HT1080 (cell line): ENCODE results near the gene TRIM31. TPM values are rescaled to one million over a fixed set of nuclear protein-coding genes. Genes with fewer than 3 reads are reported as not detected.

Experiments
- DNase-seq: peaks from one replicate; pipeline ENCODE4 v3.0.0-alpha.2; 2015; ENCODE audit warnings: low read depth
- polyA plus RNA-seq, 2 experiments: library from polyadenylated mRNA; depleted of rRNA; stranded (reverse); fragments of >200 nt; gene quantifications; 2 replicates each; pipeline ENCODE4 v1.2.3, GENCODE V29; 2015
- total RNA-seq: library from RNA; depleted of rRNA; stranded (reverse); fragments of >200 nt; shearing (Covaris generic); gene quantifications from 2 replicates; pipeline ENCODE4 v1.2.3, GENCODE V29; 2014; rRNA removed

The TRIM31 gene
- 0.03 TPM in 1 of 2 replicates, not detected in the other for total RNA-seq
- polyA plus RNA-seq (2015; cell fraction: cytosol; rRNA removed), result not detected in 2 replicates
- not detected in 2 replicates for polyA plus RNA-seq (2015; cell fraction: nucleus; rRNA removed)

DNA sequence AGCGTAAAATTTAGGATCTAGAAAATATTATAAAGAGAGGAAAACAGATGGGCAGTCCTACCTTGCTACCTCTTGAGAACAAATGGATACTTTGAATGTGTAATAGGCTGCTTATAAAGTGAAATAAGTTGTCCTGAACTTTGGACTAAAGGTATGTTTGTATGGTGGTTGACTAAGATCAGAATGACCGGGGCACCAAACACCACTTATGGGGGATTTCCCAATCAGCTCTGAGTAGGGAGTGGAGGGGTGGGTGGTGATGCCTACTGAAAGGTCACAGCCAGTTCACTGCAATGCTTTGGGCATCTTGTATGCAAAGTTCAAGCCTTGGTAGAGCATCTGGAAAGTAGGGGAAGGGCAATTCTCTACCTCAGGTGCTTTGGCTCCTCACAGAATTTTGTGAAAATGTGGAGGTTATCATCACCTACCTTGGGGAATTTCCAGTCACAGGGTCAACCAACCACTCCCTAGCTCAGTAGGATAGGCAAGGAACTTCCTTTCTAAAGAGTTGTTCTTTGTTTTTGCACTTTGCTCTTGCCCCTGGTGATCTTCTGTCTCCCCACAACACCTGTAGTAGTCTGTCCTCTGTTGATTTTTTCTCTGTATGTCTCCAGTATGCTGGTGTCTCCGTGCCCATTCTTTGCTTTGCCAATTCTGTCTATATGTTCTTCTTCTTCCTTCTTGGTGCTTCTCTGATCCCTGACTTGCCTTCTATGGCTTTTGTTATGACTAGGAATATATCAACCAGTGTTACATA, at the start of gene TRIM31:
Gene TRIM31, minus strand, starts transcription at position 88 of the 757 bp plus-strand sequence. CDS start 285 bp downstream, outside the sequence.
- DNase-seq, result no peak

- DNase-seq, result no peak
Measured at GRCh38 chr6:30162265-30163089, 49.6 kb upstream of the TRIM31 start.

DNA sequence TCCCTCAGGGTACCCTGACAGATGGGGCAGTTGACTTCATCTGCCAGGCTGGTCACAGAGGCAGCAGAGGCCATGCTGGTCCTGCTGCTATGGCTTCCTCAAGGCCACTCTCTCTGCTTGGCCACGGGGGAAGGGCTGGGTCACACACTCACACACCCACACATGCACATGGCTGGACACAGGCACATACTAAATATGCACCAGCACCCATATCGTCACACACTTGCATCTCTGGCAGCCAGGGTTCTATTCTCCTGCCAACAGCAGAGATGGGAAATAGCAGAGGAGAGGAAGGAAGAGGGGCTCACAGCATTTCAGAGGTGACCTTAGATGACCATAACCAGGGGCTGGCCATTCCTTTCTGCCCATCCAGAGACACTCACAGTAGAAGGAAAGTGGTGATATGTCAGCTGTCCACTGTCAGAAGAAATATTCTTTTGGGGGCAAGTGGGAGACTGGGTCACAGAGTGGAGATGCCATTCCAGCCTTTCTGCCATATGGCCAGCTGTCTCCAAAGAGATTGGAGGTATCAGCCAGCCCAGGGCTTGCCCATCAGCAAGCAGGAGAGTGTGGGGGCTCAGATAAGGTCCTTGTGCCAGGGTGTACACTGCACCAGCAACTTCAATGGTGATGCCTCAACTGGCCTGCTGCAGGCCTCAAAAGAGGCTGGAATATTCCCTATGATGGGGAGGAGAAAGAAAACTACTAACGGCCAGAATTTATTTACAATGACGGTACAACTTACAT, 48.1 kb upstream of the TRIM31 start, which contains the start of gene TRIM10:
Gene TRIM10, minus strand, starts transcription at position 427 of the 747 bp plus-strand sequence. Its CDS starts 353 bp downstream, at position 74.
- DNase-seq, result no peak

DNA sequence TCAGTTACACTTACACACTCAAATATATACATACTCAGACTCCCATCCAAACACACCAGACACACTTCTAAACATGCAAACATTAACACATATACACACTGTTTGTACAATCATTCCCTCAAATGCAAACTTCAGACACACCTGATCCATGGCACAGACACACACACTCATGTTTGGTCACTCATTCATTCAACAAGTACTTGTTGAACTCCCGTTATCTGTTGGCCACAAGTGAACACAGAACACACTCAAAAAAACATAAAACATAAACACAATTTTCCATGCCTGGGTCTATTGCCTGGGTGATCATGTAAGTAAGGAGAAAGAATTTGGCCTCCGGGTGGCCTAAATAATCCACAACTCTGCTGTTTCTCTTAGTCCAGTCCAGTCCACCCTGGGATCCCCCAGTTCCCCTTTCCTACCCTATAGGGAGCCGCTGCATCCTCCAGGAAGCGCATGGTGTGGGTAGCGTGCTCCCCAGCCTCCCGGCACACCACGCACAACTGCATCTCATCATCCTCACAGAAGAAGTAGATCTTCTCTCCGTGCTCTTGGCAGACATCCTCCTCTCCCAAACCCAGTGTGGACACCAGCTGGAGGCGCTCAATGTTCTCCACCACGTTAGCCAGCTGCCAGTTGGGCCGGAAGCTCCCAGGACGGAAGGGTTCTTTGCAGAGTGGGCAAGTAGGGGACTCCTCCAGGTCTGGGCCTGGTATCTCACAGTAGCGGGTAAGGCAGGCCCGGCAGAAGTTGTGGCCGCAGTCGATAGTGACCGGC, 47.3 kb upstream of the TRIM31 start:
- no peak for DNase-seq

DNA sequence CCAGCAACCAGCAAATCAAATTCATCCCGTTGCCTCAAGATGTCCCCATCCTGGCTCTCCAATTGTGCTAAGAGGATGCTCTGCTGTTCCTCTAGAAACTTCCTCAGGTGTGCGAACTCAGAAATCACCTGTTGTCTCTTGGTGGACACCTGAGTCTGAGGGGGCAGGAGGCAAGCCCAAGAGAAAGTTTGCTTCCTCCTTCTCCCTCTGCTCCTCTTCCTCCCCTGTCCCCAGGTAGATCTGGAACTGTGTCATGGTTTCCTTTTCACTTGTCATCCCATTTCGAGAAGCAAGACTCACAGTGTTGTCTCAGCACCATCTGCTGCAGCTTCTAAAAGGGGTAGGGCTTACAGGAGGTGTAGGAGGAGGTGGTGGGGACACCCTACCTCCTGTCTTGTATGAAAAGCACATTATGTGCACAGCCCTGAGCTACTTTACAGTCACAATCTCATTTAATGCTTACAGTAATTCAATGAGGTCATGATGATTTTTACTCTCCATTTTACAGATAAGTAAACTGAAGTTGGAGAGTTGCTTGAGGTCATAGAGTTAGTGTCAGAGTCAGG, 45.7 kb upstream of the TRIM31 start:
- DNase-seq, result no peak

DNA sequence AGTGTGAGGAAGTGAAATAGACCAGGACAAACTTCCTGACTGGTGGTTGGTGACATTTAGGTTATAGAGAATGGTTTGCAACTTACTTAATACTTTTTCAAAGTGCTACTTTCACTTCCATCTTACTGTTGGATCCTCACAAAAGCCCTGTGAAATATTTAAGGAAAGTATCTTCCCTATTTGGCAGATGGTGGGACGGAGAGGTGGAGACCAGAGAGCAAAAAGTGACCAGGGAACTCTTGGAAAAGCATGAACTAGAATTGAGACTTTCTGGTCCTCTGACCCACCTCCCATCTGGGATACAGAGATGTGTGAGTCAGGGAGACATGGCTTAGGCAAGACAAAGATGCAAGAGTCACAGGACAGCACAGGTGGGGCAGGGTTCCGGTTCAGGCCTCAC, 45.1 kb upstream of the TRIM31 start:
- no peak for DNase-seq

DNA sequence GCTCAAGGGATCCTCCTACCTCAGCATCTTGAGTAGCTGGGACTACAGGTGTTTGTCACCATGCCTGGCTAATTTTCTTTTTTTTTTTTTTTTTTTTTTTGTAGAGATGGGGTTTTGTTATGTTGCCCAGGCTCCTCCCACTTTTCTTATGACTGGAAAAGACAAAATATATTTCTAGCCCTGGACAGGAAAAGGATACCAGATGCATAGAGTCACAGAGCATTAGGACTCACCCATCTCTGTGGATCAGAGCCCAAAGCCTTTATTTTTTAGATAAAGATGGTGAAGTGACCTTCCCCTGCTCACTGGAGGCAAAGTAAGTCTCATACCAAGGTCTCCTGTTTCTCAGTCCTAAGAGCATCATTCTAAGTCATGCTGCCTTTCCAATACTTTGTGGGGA, 44.7 kb upstream of the TRIM31 start:
- no peak for DNase-seq

DNA sequence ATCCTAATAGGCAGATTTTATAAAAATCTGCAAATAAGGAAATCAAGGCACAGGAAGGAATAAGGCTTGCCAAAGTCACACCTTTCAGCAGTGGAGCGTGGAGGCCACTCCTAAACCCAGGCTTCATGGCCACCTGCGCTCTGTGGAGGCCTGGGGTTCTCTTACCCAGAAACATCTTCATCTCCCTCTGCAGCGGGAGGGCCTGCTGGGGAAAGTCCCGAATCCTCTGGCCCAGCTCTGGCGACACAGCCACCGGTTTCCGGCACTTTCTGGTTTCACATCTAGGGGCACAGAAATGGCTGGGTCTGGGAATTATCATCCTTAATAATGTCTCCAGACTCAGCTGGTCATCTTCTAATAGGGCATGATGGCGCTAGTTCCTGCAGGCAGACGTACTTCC, 43.9 kb upstream of the TRIM31 start:
- no peak for DNase-seq

DNA sequence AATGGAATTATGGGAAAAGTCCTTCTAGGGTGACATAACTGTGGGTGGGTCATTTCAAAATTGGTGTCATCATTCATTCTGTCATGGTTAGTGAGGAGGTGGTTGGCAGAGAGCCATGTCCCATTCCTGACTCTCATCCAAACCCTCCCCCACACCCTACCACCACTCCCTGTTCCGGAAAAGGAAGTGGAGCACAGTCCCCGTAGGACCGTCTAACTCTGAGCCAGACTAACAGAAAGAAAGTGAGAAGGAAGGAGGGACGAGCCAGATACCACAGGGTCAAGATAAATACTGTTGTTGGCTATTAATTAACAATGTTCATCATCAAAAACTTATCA, 43.3 kb upstream of the TRIM31 start:
- peak; percentile 69 for DNase-seq

- DNase-seq, result no peak
Measured at GRCh38 chr6:30155520-30156261, 42.8 kb upstream of the TRIM31 start.

GRCh38 chr6:30154709-30155519, 42.0 kb upstream of the TRIM31 start:
- DNase-seq, result peak; percentile 80

DNA sequence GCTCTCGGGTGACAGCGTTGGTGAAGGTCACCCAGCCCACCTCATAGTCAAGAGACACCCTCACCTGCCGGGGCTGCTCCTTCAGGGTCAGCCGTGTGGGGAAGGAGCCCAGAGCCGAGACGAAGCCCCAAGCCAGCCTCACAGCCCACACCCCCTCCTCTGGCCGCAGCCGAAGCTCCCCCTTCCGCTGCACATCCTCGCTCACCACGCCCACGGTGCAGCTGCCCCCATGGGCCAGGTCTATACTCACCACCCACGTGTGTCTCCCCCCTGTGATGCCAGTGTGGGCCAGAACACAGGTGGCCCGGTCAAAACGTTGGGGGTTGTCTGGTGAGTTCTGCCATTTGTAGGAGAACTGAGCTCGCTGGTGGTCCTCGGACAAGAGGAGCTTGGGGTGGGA, 41.2 kb upstream of the TRIM31 start:
- DNase-seq, result no peak

DNA sequence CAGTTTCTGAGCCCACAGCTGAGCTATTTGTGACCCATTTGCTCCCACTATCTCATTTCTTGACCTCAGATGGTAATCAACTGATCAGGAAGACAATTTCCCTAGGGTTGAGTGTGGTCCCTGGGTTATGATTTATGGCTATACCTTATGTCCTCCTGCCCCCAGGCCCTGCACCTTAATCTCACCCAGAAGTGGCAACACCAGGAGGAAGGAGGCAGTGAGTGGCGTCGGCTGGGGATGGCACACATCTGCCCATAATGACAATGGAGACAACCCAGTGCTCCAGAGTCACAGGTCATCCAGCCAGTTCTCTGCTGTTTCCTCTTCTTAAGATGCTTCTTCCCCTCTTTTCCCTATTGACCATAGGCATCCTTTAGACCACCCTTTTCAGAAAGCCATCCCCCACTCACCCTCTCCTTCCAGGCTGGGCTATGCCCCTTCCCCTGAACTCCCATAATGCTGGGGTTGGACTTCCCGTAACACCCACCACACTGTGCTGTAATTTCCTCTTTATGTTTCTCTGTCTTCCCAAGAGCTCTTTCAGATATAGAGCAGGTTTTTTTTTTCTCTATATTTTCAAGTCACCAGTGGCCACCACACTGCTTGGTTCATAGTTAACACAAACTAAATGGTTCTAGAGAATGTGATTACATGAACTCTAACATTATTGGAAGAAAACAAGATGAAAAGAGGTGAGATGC, 40.2 kb upstream of the TRIM31 start:
- no peak for DNase-seq

GRCh38 chr6:30152016-30152673, 39.3 kb upstream of the TRIM31 start:
- DNase-seq, result no peak

- DNase-seq, result no peak
Measured at GRCh38 chr6:30151580-30151979, 38.7 kb upstream of the TRIM31 start.

DNA sequence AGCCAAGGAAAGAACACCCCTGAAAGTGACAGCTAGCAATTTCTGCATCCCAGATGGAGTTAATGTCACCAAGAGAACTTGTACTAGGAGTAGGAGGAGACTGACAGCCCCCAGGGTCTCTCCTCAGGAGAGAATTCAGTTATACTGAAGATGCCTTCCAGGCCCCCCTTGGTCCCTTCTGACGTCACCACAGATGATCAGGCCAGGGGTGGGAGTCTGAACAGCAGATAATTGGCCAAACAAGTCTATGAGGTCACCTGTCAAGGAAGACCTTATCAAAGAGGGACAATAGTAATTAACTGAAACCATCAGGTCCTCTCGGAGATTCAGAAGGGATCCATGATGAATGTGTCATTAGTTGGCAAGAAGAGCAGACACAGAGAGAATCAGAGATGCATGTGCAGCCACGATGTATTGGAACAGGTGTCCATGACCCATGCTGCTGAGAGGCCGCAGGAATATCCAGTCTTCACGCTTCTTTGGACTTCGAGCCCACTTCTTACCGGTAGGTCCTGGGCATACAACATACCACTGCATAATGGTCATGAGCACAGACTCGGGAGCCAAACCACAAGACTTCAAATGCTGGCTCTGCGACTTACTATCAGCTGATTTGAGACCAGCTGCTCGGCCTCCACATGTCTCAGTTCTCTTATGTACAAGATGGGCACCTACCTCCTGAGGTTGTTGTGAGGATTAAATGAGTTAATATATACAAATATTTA, 37.9 kb upstream of the TRIM31 start:
- peak; percentile 7 for DNase-seq
